Adrenal gland (tissue), 5 donors: ENCODE results near the gene SEZ6L2.

Experiments used
- POLR2A ChIP-seq, 2 donors: fragments of 450-650 bp; IDR thresholded peaks; one replicate each; pipeline ENCODE4 v1.6.1; 2017; ENCODE audit warnings: antibody characterized with exemption in 2 of 2, mild to moderate bottlenecking in 2 of 2, moderate library complexity in 1 of 2
- TF ChIP-seq, protein P1 (sequence below), 6 experiments: fragments of 450-650 bp in 4 of 6; fragments of 200-600 bp in 2 of 6; sonication (generic) in 1 of 6; IDR thresholded peaks; 1 replicate in 5 of 6; 2 replicates in 1 of 6; pipeline versions ENCODE4 v1.5.1 to v1.8.0; 2016 to 2021; ENCODE audit warnings: antibody characterized with exemption in 6 of 6, mild to moderate bottlenecking in 2 of 6, moderate library complexity in 1 of 6
- donor health status: DM: no; HTN: no; CAD: no.

- TF ChIP-seq, protein P1, sequence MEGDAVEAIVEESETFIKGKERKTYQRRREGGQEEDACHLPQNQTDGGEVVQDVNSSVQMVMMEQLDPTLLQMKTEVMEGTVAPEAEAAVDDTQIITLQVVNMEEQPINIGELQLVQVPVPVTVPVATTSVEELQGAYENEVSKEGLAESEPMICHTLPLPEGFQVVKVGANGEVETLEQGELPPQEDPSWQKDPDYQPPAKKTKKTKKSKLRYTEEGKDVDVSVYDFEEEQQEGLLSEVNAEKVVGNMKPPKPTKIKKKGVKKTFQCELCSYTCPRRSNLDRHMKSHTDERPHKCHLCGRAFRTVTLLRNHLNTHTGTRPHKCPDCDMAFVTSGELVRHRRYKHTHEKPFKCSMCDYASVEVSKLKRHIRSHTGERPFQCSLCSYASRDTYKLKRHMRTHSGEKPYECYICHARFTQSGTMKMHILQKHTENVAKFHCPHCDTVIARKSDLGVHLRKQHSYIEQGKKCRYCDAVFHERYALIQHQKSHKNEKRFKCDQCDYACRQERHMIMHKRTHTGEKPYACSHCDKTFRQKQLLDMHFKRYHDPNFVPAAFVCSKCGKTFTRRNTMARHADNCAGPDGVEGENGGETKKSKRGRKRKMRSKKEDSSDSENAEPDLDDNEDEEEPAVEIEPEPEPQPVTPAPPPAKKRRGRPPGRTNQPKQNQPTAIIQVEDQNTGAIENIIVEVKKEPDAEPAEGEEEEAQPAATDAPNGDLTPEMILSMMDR (IDR thresholded peaks at IDR 0.05): peak in 5 of 6 experiments; percentile 22 to 57 (median 31)
- TF ChIP-seq POLR2A (IDR thresholded peaks at IDR 0.05): peak in 1 of 2 donors; percentile 57
These were observed at the start of gene SEZ6L2 for GRCh38 chr16:29899516-29900101.
